ENCODE data around the gene HPCAL1.
"Not testable (repeated sequence)": the region's sequence is repeated elsewhere in the genome, so short reads cannot be mapped to it uniquely, and the experiment has no call there.

Gene HPCAL1

GRCh38 chr2:10285191-10285555 lies 17.5 kb upstream of the HPCAL1 start:
- no peak for DNase-seq (ENCODE audit: low spot score)

DNA sequence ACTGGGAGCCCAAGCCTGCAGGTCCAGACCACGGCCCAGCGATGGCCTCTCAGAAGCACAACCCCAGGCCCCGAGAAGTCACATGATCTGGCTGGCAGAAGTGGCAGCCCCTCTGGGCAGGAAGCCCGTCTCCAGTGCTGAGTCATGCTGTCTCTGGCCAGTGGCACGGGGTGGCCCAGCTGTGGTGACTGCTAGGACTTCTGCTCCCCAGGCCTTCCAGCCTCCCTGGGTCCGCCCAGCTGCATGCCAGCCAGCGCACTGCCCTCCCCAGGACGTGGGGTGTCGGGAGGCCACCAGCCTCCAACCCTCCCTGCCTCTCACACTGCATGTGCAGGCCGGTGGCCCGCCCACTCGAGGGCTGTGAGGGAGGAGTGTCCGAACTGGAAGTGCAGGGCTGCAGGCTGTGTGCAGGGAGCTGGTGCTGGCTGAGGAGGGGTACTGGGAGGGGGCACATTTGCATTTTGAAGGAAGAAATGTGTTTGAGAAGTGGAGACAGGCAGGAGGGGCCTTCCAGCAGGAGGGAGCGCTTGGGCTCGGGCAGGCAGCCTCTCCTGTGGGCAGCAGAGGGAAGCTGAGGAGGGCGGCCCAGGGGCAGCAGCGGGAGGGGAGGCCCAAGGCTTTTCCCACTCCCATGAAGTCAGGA lies 17.0 kb upstream of the HPCAL1 start:
- peak; percentile 94 for DNase-seq (ENCODE audit: low spot score)

DNA sequence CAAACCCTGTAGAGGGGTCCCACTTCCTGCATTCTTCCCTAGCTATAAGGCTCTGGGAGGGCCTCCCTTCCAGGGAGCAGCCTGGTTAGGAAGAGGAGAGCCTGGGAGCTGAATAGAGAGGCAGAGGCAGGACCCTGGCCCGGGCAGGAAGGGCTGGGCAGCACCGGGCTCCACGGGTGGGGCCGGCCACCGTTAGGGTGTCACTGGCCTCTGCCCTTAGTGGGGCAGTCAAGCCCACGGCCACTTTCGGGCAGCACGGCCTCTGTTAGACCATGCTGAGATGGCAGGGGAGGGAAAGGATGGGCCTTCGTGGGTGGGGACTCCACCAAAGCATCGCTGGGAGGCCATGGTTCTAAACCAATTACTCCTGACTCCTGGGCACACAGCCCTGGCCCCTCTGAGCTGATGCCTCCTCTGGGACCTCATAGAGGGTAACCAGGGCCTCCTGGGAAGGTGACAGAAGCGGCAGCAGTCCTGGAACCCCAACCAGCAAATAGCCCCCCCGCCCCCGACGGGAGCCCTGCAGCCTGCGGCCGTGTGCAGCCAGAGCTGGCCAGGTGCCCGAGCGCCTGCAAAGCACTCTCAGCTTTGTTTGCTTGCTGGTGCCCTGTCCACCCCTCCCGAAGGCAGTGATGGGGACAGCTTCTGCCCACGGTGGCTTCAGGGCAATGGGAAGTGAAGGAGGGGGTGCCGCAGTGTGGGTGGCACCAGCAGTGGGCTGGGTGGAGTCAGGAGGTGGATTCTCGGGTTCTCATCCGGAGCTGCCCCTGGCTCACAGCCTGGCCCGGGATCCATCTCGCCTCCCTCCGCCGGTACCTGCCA lies 16.3 kb upstream of the HPCAL1 start:
- no peak for DNase-seq (ENCODE audit: low spot score)

- DNase-seq (ENCODE audit: low spot score) = no peak
Observed at GRCh38 chr2:10287761-10288160, 14.9 kb upstream of the HPCAL1 start.

- DNase-seq (ENCODE audit: low spot score) = no peak
Observed at GRCh38 chr2:10288606-10289005, 14.1 kb upstream of the HPCAL1 start.

DNA sequence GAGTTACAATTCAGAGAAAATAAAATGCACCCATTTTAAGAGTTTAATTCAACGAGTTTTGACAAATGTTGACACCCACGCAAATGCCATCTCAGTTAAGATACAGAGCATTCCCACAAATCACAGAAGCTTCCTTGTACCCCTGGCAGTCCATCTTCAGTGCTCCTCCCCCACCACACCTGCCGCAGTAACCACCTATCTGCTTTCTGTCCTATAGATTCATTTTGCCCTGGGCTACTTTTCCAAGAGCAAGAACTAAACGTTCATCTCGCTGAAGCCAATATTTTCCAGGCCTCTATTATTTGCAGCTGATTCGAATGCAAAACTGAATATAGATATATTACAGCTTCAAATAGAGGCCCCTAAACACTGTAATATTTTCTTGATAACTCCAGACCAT lies 13.4 kb upstream of the HPCAL1 start:
- DNase-seq (ENCODE audit: low spot score) = no peak

DNA sequence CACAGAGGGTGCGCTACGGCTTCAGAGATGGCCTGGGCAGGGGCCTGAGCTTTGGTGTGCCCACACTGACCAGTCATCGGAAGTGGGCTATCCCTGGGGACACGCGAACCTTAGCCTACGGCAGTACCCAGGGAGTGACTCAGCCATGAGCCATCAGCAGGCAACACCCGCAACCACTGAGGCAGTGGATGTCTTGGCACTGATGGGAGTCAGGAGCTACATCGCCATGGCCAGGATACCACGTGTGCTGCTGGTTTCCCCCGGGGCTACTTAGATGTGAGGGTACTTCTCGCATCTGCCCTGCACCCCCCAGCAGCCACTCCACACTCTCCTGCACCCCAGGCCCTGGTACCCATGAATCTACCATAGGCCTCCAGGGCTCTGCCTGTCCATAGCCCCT lies 12.8 kb upstream of the HPCAL1 start:
- no peak for DNase-seq (ENCODE audit: low spot score)

DNA sequence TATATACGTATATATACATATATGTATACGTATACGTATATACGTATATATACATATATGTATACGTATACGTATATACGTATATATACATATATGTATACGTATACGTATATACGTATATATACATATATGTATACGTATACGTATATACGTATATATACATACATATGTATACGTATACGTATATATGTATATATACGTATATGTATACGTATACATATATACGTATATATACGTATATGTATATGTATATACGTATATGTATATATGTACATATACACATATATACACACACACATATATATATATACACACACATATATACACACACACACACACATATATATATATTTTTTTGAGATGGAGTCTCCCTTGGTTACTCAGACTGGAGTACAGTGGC lies 11.3 kb upstream of the HPCAL1 start:
- not testable (repeated sequence) for DNase-seq (ENCODE audit: low spot score)

DNA sequence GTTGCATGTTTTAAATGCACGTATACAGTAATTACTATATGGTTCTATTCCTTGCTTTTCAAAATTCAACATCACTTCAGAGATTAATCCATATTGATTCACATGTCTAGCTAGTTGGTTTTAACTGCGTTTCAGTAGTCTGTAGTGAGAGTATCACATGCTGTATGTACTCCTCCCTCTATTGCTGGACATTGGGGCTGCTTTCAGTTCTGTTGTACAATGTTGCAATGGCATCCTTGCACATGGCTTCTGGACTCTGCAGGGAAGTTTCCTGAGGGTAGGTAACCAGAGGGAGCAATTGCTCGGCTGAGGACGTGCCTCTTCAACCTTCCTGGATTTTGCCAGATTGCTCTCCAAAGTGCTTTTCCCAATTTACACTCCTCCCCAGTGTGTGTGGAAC lies 10.7 kb upstream of the HPCAL1 start:
- no peak for DNase-seq (ENCODE audit: low spot score)

DNA sequence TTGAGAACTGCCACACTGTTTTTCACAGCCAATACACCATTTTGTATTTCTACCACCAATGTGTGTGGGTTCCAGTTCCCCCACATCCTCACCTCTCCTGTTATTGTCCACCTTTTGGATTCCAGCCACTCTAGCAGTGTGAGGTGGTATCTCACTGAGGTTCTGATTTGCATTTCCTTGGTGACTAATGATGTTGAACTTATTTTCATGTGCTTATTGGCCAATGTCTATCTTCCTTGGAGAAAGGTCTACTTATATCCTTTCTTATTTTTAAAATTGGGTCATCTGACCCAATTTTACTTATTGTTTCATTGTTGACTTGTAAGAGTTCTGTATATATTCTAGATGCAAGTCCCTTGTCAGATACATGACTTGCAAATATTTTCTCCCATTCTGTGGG lies 9.1 kb upstream of the HPCAL1 start:
- no peak for DNase-seq (ENCODE audit: low spot score)

GRCh38 chr2:10294077-10294476 lies 8.6 kb upstream of the HPCAL1 start:
- DNase-seq (ENCODE audit: low spot score) = no peak

GRCh38 chr2:10295649-10296048 lies 7.1 kb upstream of the HPCAL1 start:
- DNase-seq (ENCODE audit: low spot score) = not testable (repeated sequence)

- DNase-seq (ENCODE audit: low spot score) = no peak
Observed at GRCh38 chr2:10296142-10296541, 6.6 kb upstream of the HPCAL1 start.

- no peak for DNase-seq (ENCODE audit: low spot score)
Observed at GRCh38 chr2:10297191-10297830, 5.4 kb upstream of the HPCAL1 start.

DNA sequence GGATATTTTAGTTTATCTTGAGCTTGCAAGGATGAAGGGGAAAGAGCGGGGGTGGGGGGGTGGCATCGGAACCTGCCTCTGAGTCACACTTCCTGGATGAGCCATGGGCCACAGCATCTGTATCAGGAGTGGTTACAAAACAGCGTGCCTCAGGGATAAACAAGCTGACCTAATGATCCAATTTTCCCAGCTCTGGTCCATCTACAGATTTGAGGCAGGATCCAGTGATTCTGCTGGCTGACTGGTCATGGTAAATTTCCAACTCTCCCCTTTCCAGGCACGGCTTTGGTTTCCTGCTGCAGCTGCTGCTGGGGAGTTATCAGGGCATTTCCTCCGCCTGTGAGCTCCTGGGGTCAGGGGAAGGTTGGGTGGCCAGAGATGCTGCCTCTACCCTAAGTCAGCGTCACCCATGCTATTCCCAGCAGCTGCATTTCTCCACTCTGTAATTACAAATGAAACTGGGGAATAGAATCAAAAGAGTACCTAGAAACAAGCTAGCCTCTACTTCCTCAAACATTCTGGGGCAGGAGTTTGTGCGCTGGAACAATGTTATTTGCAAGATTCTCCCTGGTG lies 4.7 kb upstream of the HPCAL1 start:
- DNase-seq (ENCODE audit: low spot score) = no peak

GRCh38 chr2:10298777-10299176 lies 3.9 kb upstream of the HPCAL1 start:
- DNase-seq (ENCODE audit: low spot score) = not testable (repeated sequence)

DNA sequence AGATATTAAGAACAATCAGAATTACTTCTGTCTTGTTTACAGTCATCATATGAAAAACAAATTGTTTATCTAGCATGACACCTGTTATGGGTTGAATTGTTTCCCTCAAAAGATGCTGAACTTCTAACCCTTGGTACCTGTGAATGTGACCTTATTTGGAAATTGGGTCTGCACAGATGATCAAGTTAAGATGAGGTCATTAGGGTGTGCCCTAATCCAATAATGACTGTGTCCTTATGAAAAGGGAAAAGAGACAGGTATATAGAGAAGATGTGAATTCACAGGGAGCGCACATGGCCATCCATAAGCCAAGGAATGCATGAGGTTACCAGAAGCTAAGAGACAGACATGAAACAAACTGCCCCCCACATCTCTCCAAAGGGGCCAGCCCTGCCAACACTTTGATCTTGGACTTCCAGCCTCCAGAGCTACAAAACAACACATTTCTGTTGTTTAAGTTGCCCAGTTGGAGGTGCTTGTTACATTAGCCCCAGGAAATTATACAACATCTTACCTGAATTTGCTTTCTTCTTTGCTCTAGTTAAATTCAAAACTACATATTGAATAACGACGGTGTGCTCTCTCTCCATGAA lies 2.3 kb upstream of the HPCAL1 start:
- no peak for DNase-seq (ENCODE audit: low spot score)

DNA sequence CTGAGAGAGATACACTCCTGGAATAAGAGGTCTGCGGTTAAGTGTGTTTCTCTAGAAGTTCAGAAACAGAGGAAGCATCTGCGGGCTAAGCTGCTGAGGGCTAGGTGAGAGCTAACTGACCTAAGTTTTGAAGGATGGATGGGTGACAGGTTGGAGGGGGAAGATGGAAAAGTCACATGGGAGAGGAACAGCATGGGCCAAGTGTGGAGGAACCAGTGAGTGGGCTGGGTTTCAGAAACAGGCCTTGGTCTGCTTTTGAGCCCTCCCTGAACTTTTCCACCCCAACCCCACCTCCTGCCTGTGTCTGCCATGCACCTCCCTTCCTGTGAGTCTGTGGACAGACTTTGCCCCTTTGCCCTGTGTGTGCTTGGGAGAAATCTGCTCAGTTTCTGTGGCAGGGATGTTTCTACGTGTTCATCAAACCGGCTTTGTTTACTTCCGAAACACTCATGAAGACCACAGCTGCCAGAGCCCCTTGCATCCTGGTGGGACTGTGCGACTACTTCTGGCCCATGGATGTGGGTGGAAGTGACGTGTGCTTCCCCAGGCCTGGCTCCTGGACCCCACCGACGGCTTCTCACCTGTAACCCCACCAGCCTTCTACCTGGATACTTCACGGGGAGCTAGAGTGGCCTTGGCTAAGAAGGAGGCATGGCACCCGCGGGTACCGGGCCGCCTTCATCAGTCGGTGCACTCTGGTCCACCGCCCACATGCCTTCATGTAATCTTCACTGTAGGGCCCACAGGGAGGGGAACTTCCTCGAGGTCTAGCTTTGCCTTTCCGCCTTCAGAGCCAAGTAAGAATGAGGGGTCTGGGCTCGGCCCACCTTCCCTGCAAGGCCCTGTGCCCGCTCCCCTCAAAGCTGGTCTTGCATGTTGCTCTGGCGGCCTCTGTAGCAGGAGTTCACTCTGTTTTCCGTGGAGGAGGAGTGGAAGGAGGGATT lies 1.4 kb upstream of the HPCAL1 start:
- DNase-seq (ENCODE audit: low spot score) = peak; percentile 46

- no peak for DNase-seq (ENCODE audit: low spot score)
Observed at GRCh38 chr2:10301941-10302478, 694 bp upstream of the HPCAL1 start.

- no peak for DNase-seq (ENCODE audit: low spot score)
Observed at GRCh38 chr2:10303181-10303693, 533 bp downstream of the HPCAL1 start.

Measured in Ammon's horn (tissue), 1 donor.